ENCODE measurements around the gene MIER2.

DNA sequence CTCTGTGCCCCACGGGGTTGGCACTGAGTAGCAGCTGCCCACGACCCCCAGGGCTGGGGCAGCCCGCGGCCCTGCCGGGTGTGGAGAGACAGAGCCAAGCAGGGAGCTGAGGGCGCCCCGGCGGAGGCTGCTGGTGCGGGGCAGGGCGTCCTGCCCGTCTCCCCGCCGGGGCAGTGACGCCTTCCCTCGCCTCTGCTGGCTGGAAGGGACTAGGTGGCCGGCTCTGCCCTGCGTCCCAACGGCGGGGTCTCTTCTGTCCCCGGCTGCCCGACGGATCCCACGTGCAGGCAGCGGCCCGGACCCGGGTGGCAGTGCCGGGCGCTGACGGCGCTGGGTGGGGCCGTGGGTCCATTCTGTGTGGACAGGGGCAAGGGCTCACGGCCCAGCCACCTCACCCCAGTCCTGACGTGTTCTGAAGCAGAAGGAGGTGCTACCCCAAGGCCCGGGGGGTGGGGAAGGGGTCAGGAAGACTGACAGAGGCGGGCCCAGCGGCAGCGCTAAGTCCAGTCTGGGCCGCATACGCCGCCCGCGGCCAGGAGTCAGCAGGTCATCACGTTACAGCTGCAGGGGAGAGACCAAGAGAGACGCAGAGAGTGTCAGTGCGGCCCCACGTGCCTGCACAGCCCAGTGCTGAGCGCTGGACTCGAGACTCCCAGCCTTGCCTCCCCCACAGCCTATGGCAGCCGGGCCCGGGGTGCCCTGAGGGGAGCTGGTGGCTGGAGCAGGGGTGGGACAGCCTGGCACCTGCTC lies 38.3 kb downstream of the MIER2 start:
- TF ChIP-seq EZH2phosphoT487 (IDR thresholded peaks at IDR 0.05; ENCODE audit: borderline replicate concordance, low read length) (no peak), CTCF (conservative IDR thresholded peaks at IDR 0.05; ENCODE audit: low read depth, low read length) (no peak), EZH2 (IDR thresholded peaks at IDR 0.05; ENCODE audit: low read length, unreplicated experiment) (no peak)
